ENCODE results near the gene ADAMTSL1.

Gene ADAMTSL1

GRCh38 chr9:18596920-18597319, 123.0 kb downstream of the ADAMTSL1 start:
- no peak for DNase-seq (ENCODE audit: low read depth)
- no peak overlapping the region for H3K4me3 ChIP-seq (ENCODE audit: low read depth, low read length)
- TF ChIP-seq CTCF (IDR thresholded peaks at IDR 0.05; ENCODE audit: low read depth, low read length, missing control alignments): no peak

GRCh38 chr9:18598969-18599368, 125.0 kb downstream of the ADAMTSL1 start:
- no peak overlapping the region for H3K4me3 ChIP-seq (ENCODE audit: low read depth, low read length)
- TF ChIP-seq CTCF (IDR thresholded peaks at IDR 0.05; ENCODE audit: low read depth, low read length, missing control alignments): no peak
- DNase-seq (ENCODE audit: low read depth): no peak

GRCh38 chr9:18601026-18601425, 127.1 kb downstream of the ADAMTSL1 start:
- no peak for DNase-seq (ENCODE audit: low read depth)
- H3K4me3 ChIP-seq (ENCODE audit: low read depth, low read length): no peak overlapping the region
- no peak for TF ChIP-seq CTCF (IDR thresholded peaks at IDR 0.05; ENCODE audit: low read depth, low read length, missing control alignments)

- no peak for DNase-seq (ENCODE audit: low read depth)
- H3K4me3 ChIP-seq (ENCODE audit: low read depth, low read length): no peak overlapping the region
- no peak for TF ChIP-seq CTCF (IDR thresholded peaks at IDR 0.05; ENCODE audit: low read depth, low read length, missing control alignments)
Measured at GRCh38 chr9:18601956-18602355, 128.0 kb downstream of the ADAMTSL1 start.

- TF ChIP-seq CTCF (IDR thresholded peaks at IDR 0.05; ENCODE audit: low read depth, low read length, missing control alignments): no peak
- H3K4me3 ChIP-seq (ENCODE audit: low read depth, low read length): no peak overlapping the region
- DNase-seq (ENCODE audit: low read depth): no peak
Measured at GRCh38 chr9:18604767-18605730, 131.1 kb downstream of the ADAMTSL1 start.

GRCh38 chr9:18605766-18606180, 131.8 kb downstream of the ADAMTSL1 start:
- DNase-seq (ENCODE audit: low read depth): no peak
- TF ChIP-seq CTCF (IDR thresholded peaks at IDR 0.05; ENCODE audit: low read depth, low read length, missing control alignments): no peak
- no peak overlapping the region for H3K4me3 ChIP-seq (ENCODE audit: low read depth, low read length)

- TF ChIP-seq CTCF (IDR thresholded peaks at IDR 0.05; ENCODE audit: low read depth, low read length, missing control alignments): no peak
- H3K4me3 ChIP-seq (ENCODE audit: low read depth, low read length): no peak overlapping the region
- DNase-seq (ENCODE audit: low read depth): no peak
Measured at GRCh38 chr9:18606281-18606680, 132.3 kb downstream of the ADAMTSL1 start.

Data from GM12864 (cell line).